ENCODE results near the gene MTFR1L. TPM values are rescaled to one million over a fixed set of nuclear protein-coding genes. Genes with fewer than 3 reads are reported as not detected.

Gene MTFR1L
- total and polyA plus RNA-seq, 9 of the 15 experiments (the other 6 are each of a cell fraction or from before 2014, with no cell fraction given) = 41.4 to 98.5 (median 53.7) TPM

GRCh38 chr1:25871704-25872494 is 52.1 kb downstream of the MTFR1L start (continued):
- no peak for TF ChIP-seq SNRNP70 (optimal IDR thresholded peaks at IDR 0.05; ENCODE audit: low read depth, low read length)
- TF ChIP-seq USF1 (CRISPR knock-in tag; IDR thresholded peaks at IDR 0.05) = 0 out of 2 replicates have a peak, but pooled peaks have one; percentile 9
- no peak for TF ChIP-seq ZNF175 (CRISPR knock-in tag; IDR thresholded peaks at IDR 0.05; ENCODE audit: low read depth)
- TF ChIP-seq BHLHE40 (IDR thresholded peaks at IDR 0.05; ENCODE audit: low read length) = no peak
- TF ChIP-seq NFIC (IDR thresholded peaks at IDR 0.05) = 0 out of 2 replicates have a peak, but pooled peaks have one; percentile 1
- TF ChIP-seq DACH1 (IDR thresholded peaks at IDR 0.05; ENCODE audit: partially characterized antibody) = peak; percentile 35

DNA sequence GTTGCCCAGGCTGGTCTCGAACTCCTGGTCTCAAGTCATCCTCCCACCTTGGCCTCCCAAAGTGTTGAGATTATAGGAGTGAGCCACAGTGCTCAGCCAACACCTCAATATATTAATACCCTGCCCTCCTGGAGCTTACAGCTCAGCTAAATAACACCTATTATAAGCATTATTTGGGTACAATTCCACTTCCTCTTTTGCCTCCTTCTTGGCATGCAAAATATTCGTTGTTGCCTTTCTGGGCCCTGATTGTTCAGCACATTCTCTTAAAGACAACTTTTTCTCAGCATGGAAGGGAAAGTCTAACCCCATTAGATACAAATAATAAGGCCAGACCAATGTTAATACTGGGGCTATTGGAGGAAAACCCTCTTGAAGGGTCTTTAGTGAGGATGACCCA is 53.0 kb downstream of the MTFR1L start:
- H3K9ac ChIP-seq (ENCODE audit: insufficient read depth in 1 of 2, low read depth in 2 of 2, low read length in 2 of 2) = no peak overlapping the region
- FAIRE-seq (no peak), ATAC-seq (no peak), DNase-seq (ENCODE audit: extremely low read depth in 1 of 4, low spot score in 3 of 4) (no peak)
- no peak overlapping the region for H3K27ac ChIP-seq (ENCODE audit: extremely low read depth, low read depth, low read length)
- 49% methylated on average over 2 of the region's 2 CpGs for WGBS (ENCODE audit: insufficient coverage, low coverage, missing lambda C conversion rate)
- no peaks in the 10 kb centered on the region for H3K9me3 ChIP-seq (replicated peaks; ENCODE audit: control insufficient read depth, insufficient read depth, low read depth, low read length)
- in situ Hi-C loops (cut with MboI) (no loop called here), intact Hi-C loops (cut with micrococcal nuclease) (no loop called here)
- no peak overlapping the region for H2AFZ ChIP-seq (ENCODE audit: low read depth, low read length)
- CTCF ChIA-PET (ENCODE audit: low intra/inter-chr PET ratio) = no interaction called here
- no TSS peak for BruUV-seq (replicated peaks)
- H3K36me3 ChIP-seq (ENCODE audit: control insufficient read depth, insufficient read depth, low read length) = no peaks in the 10 kb centered on the region
- no peaks in the 10 kb centered on the region for H3K9me1 ChIP-seq (ENCODE audit: control insufficient read depth, insufficient read depth, low read length)
- H3K4me2 ChIP-seq (ENCODE audit: insufficient read depth, low read length) = no peak overlapping the region
- H4K20me1 ChIP-seq (replicated peaks; ENCODE audit: control insufficient read depth, insufficient read depth, low read length) = no peaks in the 10 kb centered on the region
- peak; percentile 97 for TF ChIP-seq SPI1 (IDR thresholded peaks at IDR 0.05; ENCODE audit: borderline replicate concordance, low read depth, low read length)
- no peak for TF ChIP-seq TRIM24 (IDR thresholded peaks at IDR 0.05)
- no peak overlapping the region for H3K4me3 ChIP-seq
- H3K4me1 ChIP-seq (replicated peaks in 1 of 2; ENCODE audit: control insufficient read depth in 2 of 2, insufficient read depth in 2 of 2, low read length in 2 of 2) = peaks cover 42 to 45% of the 10 kb centered on the region in 2 experiments
- POLR2A ChIA-PET = interaction anchor here (0.6 to 1.5 kb wide), 3 partner anchors 9 to 1229 kb away, joined by 4 to 6 read pairs (median 4); partner anchors contain the start of gene SRRM1
- peaks cover 10% of the 10 kb centered on the region; the same call in 2 of the 3 replicates for H3K79me2 ChIP-seq (ENCODE audit: control insufficient read depth, insufficient read depth, low read length)
- H3K27me3 ChIP-seq (ENCODE audit: control insufficient read depth in 2 of 2, insufficient read depth in 2 of 2, low read length in 2 of 2) = no peaks in the 10 kb centered on the region
